HepG2 (cell line): ENCODE results near the gene HIPK2. TPM values are rescaled to one million over a fixed set of nuclear protein-coding genes. Genes with fewer than 3 reads are reported as not detected.

Source experiments
- ARID2 ChIP-seq: sonication (generic); formaldehyde crosslinking; IDR thresholded peaks from 2 replicates; pipeline ENCODE4 v1.8.1; 2022; ENCODE audit warnings: mild to moderate bottlenecking, missing genetic modification reagents, borderline replicate concordance
- ARNT ChIP-seq: fragments of 450-650 bp; IDR thresholded peaks from 2 replicates; pipeline ENCODE4 v1.6.1; 2017
- CENPBD1 ChIP-seq: sonication (generic); formaldehyde crosslinking; IDR thresholded peaks from 2 replicates; pipeline ENCODE4 v1.8.0; 2022; ENCODE audit warnings: missing genetic modification reagents, low read depth, mild to moderate bottlenecking, borderline replicate concordance
- EP300 ChIP-seq, 3 experiments: sonication (generic) in 1 of 3; formaldehyde crosslinking in 1 of 3; IDR thresholded peaks; 2 replicates each; pipeline versions ENCODE4 v1.5.1 to v1.6.1; 2011 to 2020; ENCODE audit warnings: low read depth in 2 of 3, low read length in 2 of 3, borderline replicate concordance in 1 of 3, improper control_type of control experiment in 1 of 3, mild to moderate bottlenecking in 1 of 3, missing genetic modification reagents in 1 of 3, moderate library complexity in 1 of 3
- FOSL1 ChIP-seq: sonication (generic); formaldehyde crosslinking; IDR thresholded peaks from 2 replicates; pipeline ENCODE4 v1.9.0; 2021; ENCODE audit warnings: missing genetic modification reagents, borderline replicate concordance
- GPN1 ChIP-seq: sonication (generic); formaldehyde crosslinking; IDR thresholded peaks from 2 replicates; pipeline ENCODE4 v1.5.1; 2020; ENCODE audit warnings: missing genetic modification reagents, borderline replicate concordance
- GZF1 ChIP-seq: sonication (generic); formaldehyde crosslinking; IDR thresholded peaks from 2 replicates; pipeline ENCODE4 v1.5.1; 2020; ENCODE audit warnings: mild to moderate bottlenecking, missing genetic modification reagents
- HDAC6 ChIP-seq: fragments of 200-600 bp; sonication (generic); IDR thresholded peaks from 2 replicates; pipeline ENCODE4 v1.7.0; 2017; ENCODE audit warnings: mild to moderate bottlenecking, antibody characterized with exemption, low read length, low read depth
- RFXAP ChIP-seq: sonication (generic); formaldehyde crosslinking; IDR thresholded peaks from 2 replicates; pipeline ENCODE4 v1.4.0; 2020; ENCODE audit warnings: missing genetic modification reagents, borderline replicate concordance
- SNRNP70 ChIP-seq: fragments of 200-400 bp; formaldehyde crosslinking; IDR thresholded peaks from 2 replicates; pipeline ENCODE4 v1.6.1; 2017; ENCODE audit warnings: mild to moderate bottlenecking, low read depth, low read length, moderate library complexity
- TEAD3 ChIP-seq: optimal IDR thresholded peaks from 2 replicates; pipeline ENCODE3; 2016; ENCODE audit warnings: borderline replicate concordance
- THAP7 ChIP-seq: sonication (generic); formaldehyde crosslinking; IDR thresholded peaks from 2 replicates; pipeline ENCODE4 v1.8.1; 2023; ENCODE audit warnings: mild to moderate bottlenecking, missing genetic modification reagents
- UBTF ChIP-seq: sonication (generic); formaldehyde crosslinking; IDR thresholded peaks from 2 replicates; pipeline ENCODE4 v1.4.0; 2020; ENCODE audit warnings: mild to moderate bottlenecking, missing genetic modification reagents
- ZBTB10 ChIP-seq: sonication (generic); formaldehyde crosslinking; IDR thresholded peaks from 2 replicates; pipeline ENCODE4 v1.4.0; 2020; ENCODE audit warnings: missing genetic modification reagents, borderline replicate concordance
- ZBTB3 ChIP-seq: sonication (generic); formaldehyde crosslinking; IDR thresholded peaks from 2 replicates; pipeline ENCODE4 v1.4.0; 2020; ENCODE audit warnings: low read depth, mild to moderate bottlenecking, moderate library complexity, missing genetic modification reagents, borderline replicate concordance
- ZFP41 ChIP-seq: sonication (generic); formaldehyde crosslinking; IDR thresholded peaks from 2 replicates; pipeline ENCODE4 v1.4.0; 2020; ENCODE audit warnings: mild to moderate bottlenecking, missing genetic modification reagents, borderline replicate concordance
- ZNF230 ChIP-seq: sonication (generic); formaldehyde crosslinking; IDR thresholded peaks from 2 replicates; pipeline ENCODE4 v1.4.0; 2020; ENCODE audit warnings: mild to moderate bottlenecking, missing genetic modification reagents
- ZNF282 ChIP-seq: fragments of 450-650 bp; IDR thresholded peaks from 2 replicates; pipeline ENCODE4 v1.6.1; 2018; ENCODE audit not compliant: partially characterized antibody
- ZNF530 ChIP-seq: sonication (generic); formaldehyde crosslinking; IDR thresholded peaks from 2 replicates; pipeline ENCODE4 v1.5.0; 2020; ENCODE audit warnings: low read depth, mild to moderate bottlenecking, missing genetic modification reagents
- ZNF547 ChIP-seq: sonication (generic); formaldehyde crosslinking; IDR thresholded peaks from 2 replicates; pipeline ENCODE4 v1.5.1; 2020; ENCODE audit warnings: mild to moderate bottlenecking, missing genetic modification reagents
- ZNF713 ChIP-seq: sonication (generic); formaldehyde crosslinking; IDR thresholded peaks from 2 replicates; pipeline ENCODE4 v1.4.0; 2020; ENCODE audit warnings: mild to moderate bottlenecking, missing genetic modification reagents
- ZSCAN20 ChIP-seq: sonication (generic); formaldehyde crosslinking; IDR thresholded peaks from 2 replicates; pipeline ENCODE4 v1.4.0; 2020; ENCODE audit warnings: missing genetic modification reagents, mild to moderate bottlenecking, borderline replicate concordance
- ZSCAN5A ChIP-seq: sonication (generic); formaldehyde crosslinking; IDR thresholded peaks from 2 replicates; pipeline ENCODE4 v1.8.0; 2022; ENCODE audit warnings: mild to moderate bottlenecking, missing genetic modification reagents, borderline replicate concordance
- polyA plus RNA-seq, 8 experiments: library from polyadenylated mRNA; depleted of rRNA in 3 of 8; stranded (reverse) in 7 of 8; unstranded in 1 of 8; fragments of >200 nt; fragmentation: Illumina TruSeq in 4 of 8; extraction: Trizol in 4 of 8; gene quantifications; 2 replicates each; pipeline versions ENCODE4 v1.2.1 to v1.2.3, GENCODE V29; 2011 to 2016; ENCODE audit warnings: low read depth in 4 of 8, missing spikeins in 1 of 8, mixed read lengths in 1 of 8; ENCODE audit not compliant: insufficient read depth in 1 of 8
- total RNA-seq, 5 experiments: library from RNA; depleted of rRNA; stranded (reverse); fragments of >200 nt; fragmentation: Illumina TruSeq; extraction: Trizol; gene quantifications; 2 replicates each; pipeline ENCODE4 v1.2.3, GENCODE V29; 2016; ENCODE audit warnings: low read depth in 1 of 5

Gene HIPK2
- total and polyA plus RNA-seq, 2 of the 13 experiments (the other 11 are each of a cell fraction or from before 2014, with no cell fraction given): 14.4 to 20.2 TPM

- no peak for TF ChIP-seq ZBTB10 (CRISPR knock-in tag)
- TF ChIP-seq ZNF547 (CRISPR knock-in tag): no peak
- TF ChIP-seq GZF1: no peak
- peak in 1 of 2 experiments; percentile 6; a peak in 1 of 4 replicates for TF ChIP-seq EP300 (IDR thresholded peaks at IDR 0.05; ENCODE audit: low read depth in 2 of 2, low read length in 2 of 2)
- TF ChIP-seq EP300 (CRISPR knock-in tag; IDR thresholded peaks at IDR 0.05; ENCODE audit: borderline replicate concordance): no peak
- TF ChIP-seq ZNF530 (CRISPR knock-in tag): no peak
- TF ChIP-seq SNRNP70: no peak
- 0 out of 2 replicates have a peak, but pooled peaks have one; percentile 31 for TF ChIP-seq UBTF
- TF ChIP-seq HDAC6: no peak
- no peak for TF ChIP-seq ARNT
- no peak for TF ChIP-seq RFXAP (CRISPR knock-in tag)
- no peak for TF ChIP-seq GPN1
- TF ChIP-seq CENPBD1 (CRISPR knock-in tag): no peak
- TF ChIP-seq ZNF713 (CRISPR knock-in tag): no peak
- no peak for TF ChIP-seq ZSCAN20
- 0 out of 2 replicates have a peak, but pooled peaks have one; percentile 52 for TF ChIP-seq ARID2
- TF ChIP-seq FOSL1: no peak
- no peak for TF ChIP-seq ZFP41 (CRISPR knock-in tag)
- no peak for TF ChIP-seq THAP7 (CRISPR knock-in tag)
- TF ChIP-seq TEAD3 (CRISPR knock-in tag): peak; percentile 28
- TF ChIP-seq ZNF282: no peak
- no peak for TF ChIP-seq ZBTB3 (CRISPR knock-in tag)
- TF ChIP-seq ZNF230 (CRISPR knock-in tag): no peak
- no peak for TF ChIP-seq ZSCAN5A (CRISPR knock-in tag)
These were observed 32.1 kb downstream of the HIPK2 start (continued) for GRCh38 chr7:139745678-139746143.
